ENCODE results near the gene PRKAG2. TPM values are rescaled to one million over a fixed set of nuclear protein-coding genes. Genes with fewer than 3 reads are reported as not detected.

PRKAG2 gene
- total and polyA plus RNA-seq, 2 experiments from 2014 or later = 9.1 to 14.9 TPM

GRCh38 chr7:151858456-151858855, 18.5 kb downstream of the PRKAG2 start:
- DNase-seq (ENCODE audit: low spot score) (no peak), ATAC-seq (no peak)
- Mint-ChIP-seq H3K9me3 (no peaks in the 10 kb centered on the region; the same call in 2 of the 3 replicates), H3K27me3 (ENCODE audit: insufficient read depth, low read depth, poor library complexity) (peaks cover 10% of the 10 kb centered on the region), H3K27ac (no peak overlapping the region), H3K36me3 (ENCODE audit: low read depth) (no peaks in the 10 kb centered on the region), H3K4me3 (no peak overlapping the region), H3K4me1 (peaks cover 3% of the 10 kb centered on the region; the same call in 1 of the 3 replicates)
- H3K4me2 ChIP-seq = no peak overlapping the region
- TF ChIP-seq NANOG (IDR thresholded peaks at IDR 0.05; ENCODE audit: borderline replicate concordance) (no peak), ZNF114 (CRISPR knock-in tag; IDR thresholded peaks at IDR 0.05) (no peak), ZNF462 (CRISPR knock-in tag; IDR thresholded peaks at IDR 0.05) (no peak), ZNF331 (CRISPR knock-in tag; IDR thresholded peaks at IDR 0.05; ENCODE audit: low read depth) (no peak), EZH2phosphoT487 (IDR thresholded peaks at IDR 0.05; ENCODE audit: unreplicated experiment) (no peak), REST (IDR thresholded peaks at IDR 0.05; ENCODE audit: unreplicated experiment) (no peak), POLR2AphosphoS5 (IDR thresholded peaks at IDR 0.05; ENCODE audit: low read depth) (no peak), STAT1 (IDR thresholded peaks at IDR 0.05; ENCODE audit: unreplicated experiment) (no peak)
- no peaks in the 10 kb centered on the region for H3K79me2 ChIP-seq (replicated peaks; ENCODE audit: insufficient read depth)
- H3K27ac ChIP-seq (ENCODE audit: low read depth) = no peak overlapping the region
- no peaks in the 10 kb centered on the region for H4K20me1 ChIP-seq (replicated peaks; ENCODE audit: insufficient read depth)
- H2AFZ ChIP-seq = no peak overlapping the region
- no peaks in the 10 kb centered on the region for H3F3A ChIP-seq (replicated peaks; ENCODE audit: low read depth)
- no peaks in the 10 kb centered on the region for H3K36me3 ChIP-seq (ENCODE audit: insufficient read depth)
- no peaks in the 10 kb centered on the region for H3K27me3 ChIP-seq (ENCODE audit: insufficient read depth)
- no peaks in the 10 kb centered on the region for H3K4me1 ChIP-seq (ENCODE audit: insufficient read depth)
- H3K4me3 ChIP-seq = no peak overlapping the region
- H3K9me2 ChIP-seq (ENCODE audit: insufficient read depth) = no peaks in the 10 kb centered on the region
